ENCODE results near the gene FBXO7.
A peak's percentile ranks its signal among the peaks of the same experiment; 100 is the strongest.
"Not testable (repeated sequence)": the region's sequence is repeated elsewhere in the genome, so short reads cannot be mapped to it uniquely, and the experiment has no call there.

The FBXO7 gene

GRCh38 chr22:32475468-32476010 lies 928 bp downstream of the FBXO7 start:
- FAIRE-seq (no peak), DNase-seq (ENCODE audit: insufficient read length) (no peak)
- TF ChIP-seq POLR2AphosphoS5 (IDR thresholded peaks at IDR 0.05; ENCODE audit: low read depth, low read length) (no peak), POLR2A (IDR thresholded peaks at IDR 0.05; ENCODE audit: low read depth, low read length) (no peak), TAF1 (IDR thresholded peaks at IDR 0.05; ENCODE audit: borderline replicate concordance, low read depth, low read length) (no peak)

- TF ChIP-seq TAF1 (IDR thresholded peaks at IDR 0.05; ENCODE audit: borderline replicate concordance, low read depth, low read length) (no peak), POLR2A (IDR thresholded peaks at IDR 0.05; ENCODE audit: low read depth, low read length) (no peak), POLR2AphosphoS5 (IDR thresholded peaks at IDR 0.05; ENCODE audit: low read depth, low read length) (no peak)
- DNase-seq (ENCODE audit: insufficient read length) (no peak), FAIRE-seq (no peak)
Measured at GRCh38 chr22:32476281-32477195, 1.9 kb downstream of the FBXO7 start.

- no peak for DNase-seq (ENCODE audit: insufficient read length)
- no peak for TF ChIP-seq TAF1 (IDR thresholded peaks at IDR 0.05; ENCODE audit: borderline replicate concordance, low read depth, low read length)
- TF ChIP-seq POLR2A (IDR thresholded peaks at IDR 0.05; ENCODE audit: low read depth, low read length) = no peak
- no peak for TF ChIP-seq POLR2AphosphoS5 (IDR thresholded peaks at IDR 0.05; ENCODE audit: low read depth, low read length)
- no peak for FAIRE-seq
Measured at GRCh38 chr22:32477596-32477995, 3.0 kb downstream of the FBXO7 start.

- FAIRE-seq; DNase-seq (ENCODE audit: insufficient read length): not testable (repeated sequence)
Measured at GRCh38 chr22:32478552-32478951, 3.9 kb downstream of the FBXO7 start.

- FAIRE-seq (no peak), DNase-seq (ENCODE audit: insufficient read length) (no peak)
- no peak for TF ChIP-seq POLR2AphosphoS5 (IDR thresholded peaks at IDR 0.05; ENCODE audit: low read depth, low read length)
- TF ChIP-seq TAF1 (IDR thresholded peaks at IDR 0.05; ENCODE audit: borderline replicate concordance, low read depth, low read length) = no peak
- TF ChIP-seq POLR2A (IDR thresholded peaks at IDR 0.05; ENCODE audit: low read depth, low read length) = no peak
Measured at GRCh38 chr22:32478994-32479393, 4.4 kb downstream of the FBXO7 start.

GRCh38 chr22:32480238-32480637 lies 5.6 kb downstream of the FBXO7 start:
- DNase-seq (ENCODE audit: insufficient read length) (no peak), FAIRE-seq (peak; percentile 92)
- no peak for TF ChIP-seq POLR2AphosphoS5 (IDR thresholded peaks at IDR 0.05; ENCODE audit: low read depth, low read length)

GRCh38 chr22:32482708-32483107 lies 8.1 kb downstream of the FBXO7 start:
- no peak for DNase-seq (ENCODE audit: insufficient read length)
- FAIRE-seq = peak; percentile 88
- TF ChIP-seq POLR2A (IDR thresholded peaks at IDR 0.05; ENCODE audit: low read depth, low read length) (no peak), POLR2AphosphoS5 (IDR thresholded peaks at IDR 0.05; ENCODE audit: low read depth, low read length) (no peak), TAF1 (IDR thresholded peaks at IDR 0.05; ENCODE audit: borderline replicate concordance, low read depth, low read length) (no peak)

GRCh38 chr22:32486656-32487390 lies 12.2 kb downstream of the FBXO7 start:
- FAIRE-seq (no peak), DNase-seq (ENCODE audit: insufficient read length) (no peak)
- TF ChIP-seq TAF1 (IDR thresholded peaks at IDR 0.05; ENCODE audit: borderline replicate concordance, low read depth, low read length) = no peak
- no peak for TF ChIP-seq POLR2AphosphoS5 (IDR thresholded peaks at IDR 0.05; ENCODE audit: low read depth, low read length)
- no peak for TF ChIP-seq POLR2A (IDR thresholded peaks at IDR 0.05; ENCODE audit: low read depth, low read length)

- TF ChIP-seq POLR2A (IDR thresholded peaks at IDR 0.05; ENCODE audit: low read depth, low read length) = no peak
- no peak for TF ChIP-seq TAF1 (IDR thresholded peaks at IDR 0.05; ENCODE audit: borderline replicate concordance, low read depth, low read length)
- TF ChIP-seq POLR2AphosphoS5 (IDR thresholded peaks at IDR 0.05; ENCODE audit: low read depth, low read length) = no peak
- DNase-seq (ENCODE audit: insufficient read length) = no peak
- FAIRE-seq = no peak
Measured at GRCh38 chr22:32487461-32487860, 12.8 kb downstream of the FBXO7 start.

GRCh38 chr22:32489377-32489776 lies 14.8 kb downstream of the FBXO7 start:
- FAIRE-seq (no peak), DNase-seq (ENCODE audit: insufficient read length) (no peak)

GRCh38 chr22:32490279-32490678 lies 15.7 kb downstream of the FBXO7 start:
- FAIRE-seq (no peak), DNase-seq (ENCODE audit: insufficient read length) (no peak)
- TF ChIP-seq TAF1 (IDR thresholded peaks at IDR 0.05; ENCODE audit: borderline replicate concordance, low read depth, low read length) = no peak

More at GRCh38 chr22:32489377-32489776, 14.8 kb downstream of the FBXO7 start:
- TF ChIP-seq POLR2A (IDR thresholded peaks at IDR 0.05; ENCODE audit: low read depth, low read length) = no peak
- TF ChIP-seq TAF1 (IDR thresholded peaks at IDR 0.05; ENCODE audit: borderline replicate concordance, low read depth, low read length) = no peak
- TF ChIP-seq POLR2AphosphoS5 (IDR thresholded peaks at IDR 0.05; ENCODE audit: low read depth, low read length) = no peak

GRCh38 chr22:32492111-32492510 lies 17.5 kb downstream of the FBXO7 start:
- no peak for FAIRE-seq
- no peak for DNase-seq (ENCODE audit: insufficient read length)
- TF ChIP-seq TAF1 (IDR thresholded peaks at IDR 0.05; ENCODE audit: borderline replicate concordance, low read depth, low read length) = no peak
- no peak for TF ChIP-seq POLR2A (IDR thresholded peaks at IDR 0.05; ENCODE audit: low read depth, low read length)
- no peak for TF ChIP-seq POLR2AphosphoS5 (IDR thresholded peaks at IDR 0.05; ENCODE audit: low read depth, low read length)
